SU-DHL-6 (cell line): ENCODE measurements around the gene TBC1D5.
A peak's percentile ranks its signal among the peaks of the same experiment; 100 is the strongest.

ENCODE experiments used
- H2AFZ ChIP-seq: fragments of 200-600 bp; sonication (generic); 2 replicates; pipeline ENCODE4 v1.6.1; 2014; ENCODE audit warnings: low read depth, mild to moderate bottlenecking, moderate library complexity, mixed read lengths, antibody characterized with exemption, low read length; ENCODE audit not compliant: severe bottlenecking
- H3F3A ChIP-seq: fragments of 200-600 bp; shearing (Covaris generic); 2 replicates; pipeline ENCODE4 v1.6.0; 2016; ENCODE audit warnings: antibody characterized with exemption, mild to moderate bottlenecking; ENCODE audit not compliant: insufficient read depth
- H3K27ac ChIP-seq: fragments of 200-600 bp; sonication (generic); 2 replicates; pipeline ENCODE4 v1.5.1; 2016; ENCODE audit warnings: low read depth, mild to moderate bottlenecking, low read length, moderate library complexity, mixed read lengths
- H3K27me3 ChIP-seq: fragments of 200-600 bp; sonication (generic), shearing (Covaris generic); 2 replicates; pipeline ENCODE4 v1.6.0; 2014; ENCODE audit warnings: mild to moderate bottlenecking, low read length
- H3K36me3 ChIP-seq: fragments of 200-600 bp; sonication (generic); 2 replicates; pipeline ENCODE4 v1.6.1; 2014; ENCODE audit warnings: mild to moderate bottlenecking, low read length, mixed read lengths
- H3K4me2 ChIP-seq: fragments of 300-600, 200-600 bp; shearing (Covaris generic), sonication (generic); 2 replicates; pipeline ENCODE4 v1.6.0; 2014; ENCODE audit warnings: low read length, low read depth, mild to moderate bottlenecking; ENCODE audit not compliant: poor library complexity, severe bottlenecking
- H3K4me3 ChIP-seq: fragments of 200-600 bp; sonication (generic); 2 replicates; pipeline ENCODE4 v1.5.1; 2014; ENCODE audit warnings: antibody characterized with exemption, low read length, mild to moderate bottlenecking, mixed read lengths; ENCODE audit not compliant: insufficient read depth, poor library complexity, severe bottlenecking
- H3K79me2 ChIP-seq: fragments of 200-600 bp; sonication (generic); 2 replicates; pipeline ENCODE4 v1.6.1; 2014; ENCODE audit warnings: mild to moderate bottlenecking, low read length, moderate library complexity; ENCODE audit not compliant: insufficient read depth
- H3K9ac ChIP-seq: fragments of 200-600 bp; sonication (generic); 2 replicates; pipeline ENCODE4 v1.7.0; 2014; ENCODE audit warnings: mild to moderate bottlenecking, low read length
- H3K9me2 ChIP-seq: fragments of 200-600 bp; sonication (generic); replicated peaks from 2 replicates; pipeline ENCODE4 v1.6.1; 2014; ENCODE audit warnings: low read length; ENCODE audit not compliant: insufficient read depth
- H3K9me3 ChIP-seq: fragments of 200-600 bp; sonication (generic); 2 replicates; pipeline ENCODE4 v1.6.1; 2014; ENCODE audit warnings: low read length, mixed read lengths; ENCODE audit not compliant: insufficient read depth
- H4K20me1 ChIP-seq: fragments of 200-600 bp; sonication (generic); 2 replicates; pipeline ENCODE4 v1.6.1; 2014; ENCODE audit warnings: low read depth, mild to moderate bottlenecking, antibody characterized with exemption, low read length, moderate library complexity, mixed read lengths
- EZH2phosphoT487 ChIP-seq: fragments of 200-600 bp; sonication (generic), shearing (Covaris generic); conservative IDR thresholded peaks from 2 replicates; pipeline ENCODE4 v1.6.1; 2018; ENCODE audit warnings: mild to moderate bottlenecking, antibody characterized with exemption, low read length, moderate library complexity, mixed read lengths
- TF ChIP-seq, protein P1 (sequence below): fragments of 200-600 bp; sonication (generic); IDR thresholded peaks from one replicate; pipeline ENCODE4 v1.5.1; 2017; ENCODE audit warnings: antibody characterized with exemption, mild to moderate bottlenecking, low read length, moderate library complexity; ENCODE audit not compliant: insufficient read depth, poor library complexity, severe bottlenecking

The TBC1D5 gene

DNA sequence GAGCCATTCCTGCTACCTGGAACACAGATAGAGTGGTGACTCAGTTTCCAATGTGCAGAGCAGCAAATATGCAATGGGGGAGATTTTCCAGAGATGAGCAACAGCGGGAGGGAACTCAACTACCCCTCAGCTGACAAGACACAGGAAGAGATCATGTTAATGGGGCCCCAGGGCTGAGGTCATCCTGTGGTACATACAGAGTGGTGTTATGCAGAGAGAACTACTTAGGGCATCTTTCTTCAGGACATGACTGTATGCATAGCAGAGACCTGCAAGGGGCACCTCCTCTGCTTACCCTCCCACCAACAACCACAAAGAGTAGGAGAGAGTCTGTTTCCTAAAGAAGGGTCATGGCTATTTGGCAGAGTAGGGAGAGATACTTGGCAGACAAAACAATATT lies 6.8 kb upstream of the TBC1D5 start:
- Histone ChIP-seq H3K9me3 (no peaks in the 10 kb centered on the region), H3K27me3 (no peaks in the 10 kb centered on the region), H3K36me3 (no peaks in the 10 kb centered on the region), H3K9ac (no peak overlapping the region), H3F3A (no peaks in the 10 kb centered on the region), H3K4me2 (peak overlapping the region; percentile 32), H3K27ac (no peak overlapping the region), H3K79me2 (no peaks in the 10 kb centered on the region), H3K4me3 (no peak overlapping the region), H2AFZ (no peak overlapping the region), H4K20me1 (no peaks in the 10 kb centered on the region), H3K9me2 (no peaks in the 10 kb centered on the region)
- TF ChIP-seq, protein P1, sequence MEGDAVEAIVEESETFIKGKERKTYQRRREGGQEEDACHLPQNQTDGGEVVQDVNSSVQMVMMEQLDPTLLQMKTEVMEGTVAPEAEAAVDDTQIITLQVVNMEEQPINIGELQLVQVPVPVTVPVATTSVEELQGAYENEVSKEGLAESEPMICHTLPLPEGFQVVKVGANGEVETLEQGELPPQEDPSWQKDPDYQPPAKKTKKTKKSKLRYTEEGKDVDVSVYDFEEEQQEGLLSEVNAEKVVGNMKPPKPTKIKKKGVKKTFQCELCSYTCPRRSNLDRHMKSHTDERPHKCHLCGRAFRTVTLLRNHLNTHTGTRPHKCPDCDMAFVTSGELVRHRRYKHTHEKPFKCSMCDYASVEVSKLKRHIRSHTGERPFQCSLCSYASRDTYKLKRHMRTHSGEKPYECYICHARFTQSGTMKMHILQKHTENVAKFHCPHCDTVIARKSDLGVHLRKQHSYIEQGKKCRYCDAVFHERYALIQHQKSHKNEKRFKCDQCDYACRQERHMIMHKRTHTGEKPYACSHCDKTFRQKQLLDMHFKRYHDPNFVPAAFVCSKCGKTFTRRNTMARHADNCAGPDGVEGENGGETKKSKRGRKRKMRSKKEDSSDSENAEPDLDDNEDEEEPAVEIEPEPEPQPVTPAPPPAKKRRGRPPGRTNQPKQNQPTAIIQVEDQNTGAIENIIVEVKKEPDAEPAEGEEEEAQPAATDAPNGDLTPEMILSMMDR: no peak
- TF ChIP-seq EZH2phosphoT487: no peak

DNA sequence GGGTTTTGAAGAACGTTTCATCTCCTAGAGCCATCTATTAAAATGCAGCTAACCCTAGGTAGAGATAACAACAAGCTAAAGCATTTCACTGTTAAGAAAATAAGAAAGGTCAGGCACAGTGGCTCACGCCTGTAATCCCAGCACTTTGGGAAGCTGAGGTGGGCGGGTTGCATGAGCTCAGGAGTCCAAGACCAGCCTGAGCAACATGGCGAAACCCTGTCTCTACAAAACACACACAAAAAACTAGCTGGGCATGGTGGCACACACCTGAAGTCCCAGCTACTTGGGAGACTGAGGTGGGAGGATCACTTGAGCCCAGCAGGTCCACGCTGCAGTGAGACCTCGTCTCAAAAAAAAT lies 5.4 kb upstream of the TBC1D5 start:
- Histone ChIP-seq H4K20me1 (no peaks in the 10 kb centered on the region), H3K4me2 (peak overlapping the region; percentile 35), H2AFZ (peak overlapping the region; percentile 72), H3K9me2 (no peaks in the 10 kb centered on the region), H3K27me3 (no peaks in the 10 kb centered on the region), H3K79me2 (peaks cover 3% of the 10 kb centered on the region; the same call in 1 of the 2 replicates), H3K9ac (no peak overlapping the region), H3K36me3 (no peaks in the 10 kb centered on the region), H3F3A (no peaks in the 10 kb centered on the region), H3K9me3 (no peaks in the 10 kb centered on the region), H3K27ac (no peak overlapping the region), H3K4me3 (no peak overlapping the region)
- TF ChIP-seq EZH2phosphoT487: no peak
- TF ChIP-seq, protein P1: no peak

DNA sequence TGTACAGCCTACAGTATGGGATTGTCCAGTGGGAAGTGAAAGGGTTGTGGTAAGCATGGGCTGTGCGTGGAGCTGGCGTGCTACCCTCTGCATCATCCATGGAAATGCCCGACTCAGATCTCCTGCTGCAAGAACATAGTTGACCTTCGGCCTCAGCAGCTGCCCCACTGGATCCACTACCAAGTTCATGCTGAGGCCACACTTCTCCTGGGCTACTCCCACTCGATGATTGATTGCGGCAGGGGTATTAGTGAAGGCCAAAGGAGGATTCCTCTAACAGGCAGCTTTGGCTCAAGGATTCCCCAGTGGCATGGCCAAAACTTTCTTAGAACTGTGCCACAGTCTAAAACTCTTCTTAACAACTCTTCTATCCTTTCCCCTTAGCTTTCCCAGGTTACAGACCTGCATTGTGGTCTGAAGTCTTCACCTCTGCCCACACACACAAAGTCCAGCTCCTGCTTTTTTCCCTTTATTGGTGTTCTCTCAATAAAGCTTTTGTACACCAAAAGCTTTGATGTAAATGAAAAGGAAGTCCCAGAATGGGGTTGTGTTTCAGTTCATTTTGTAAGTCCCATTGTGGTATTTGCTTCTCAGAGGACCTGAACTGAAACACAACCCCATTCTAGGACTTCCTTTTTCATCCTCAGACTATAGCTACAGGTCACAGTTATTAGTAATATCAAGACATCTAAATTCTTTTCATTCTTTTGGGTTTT lies 4.9 kb upstream of the TBC1D5 start:
- Histone ChIP-seq H3K36me3 (no peaks in the 10 kb centered on the region), H4K20me1 (no peaks in the 10 kb centered on the region), H3K4me2 (peak overlapping the region; percentile 35), H3K79me2 (peaks cover 3% of the 10 kb centered on the region; the same call in 1 of the 2 replicates), H3K9ac (no peak overlapping the region), H3K27me3 (no peaks in the 10 kb centered on the region), H3F3A (no peaks in the 10 kb centered on the region), H3K27ac (no peak overlapping the region), H3K9me2 (no peaks in the 10 kb centered on the region), H2AFZ (peak overlapping the region; percentile 72), H3K9me3 (no peaks in the 10 kb centered on the region), H3K4me3 (no peak overlapping the region)
- TF ChIP-seq EZH2phosphoT487: no peak
- TF ChIP-seq, protein P1: no peak
